GM12878 (cell line): Measurements from ENCODE around the gene ACAT2. TPM values are rescaled to one million over a fixed set of nuclear protein-coding genes. Genes with fewer than 3 reads are reported as not detected.

Experiments
- ATAC-seq: fragments of 200-7000 bp; cut with Tn5 transposase; 3 replicates; pipeline ENCODE4 v1.9.1; 2020; ENCODE audit warnings: mild to moderate bottlenecking, moderate library complexity
- BruUV-seq: library from RNA; stranded (reverse); fragments of 400-500 nt; replicated peaks from 2 replicates; lab custom pipeline; 2021; lab: Mats Ljungman, UMichigan
- CTCF ChIA-PET: fragments of 300-600 bp; sonication (Branson Sonifier 250); formaldehyde crosslinking; extraction: SDS; loops from one replicate; lab custom pipeline; 2021; ENCODE audit warnings: inconsistent platforms; lab: Yijun Ruan, JAX
- POLR2A ChIA-PET: fragments of 350-600 bp; formaldehyde crosslinking; extraction: SDS; loops from one replicate; lab custom pipeline; 2021; ENCODE audit warnings: inconsistent platforms; lab: Charles Lee
- RAD21 ChIA-PET: fragments of 300-600 bp; sonication (Branson Sonifier 250); formaldehyde crosslinking; loops from one replicate; lab custom pipeline; 2023; ENCODE audit warnings: antibody characterized with exemption; ENCODE audit not compliant: unreplicated experiment; lab: Charles Lee
- SMC1A ChIA-PET: fragments of 300-600 bp; sonication (Branson Sonifier 250); formaldehyde crosslinking; loops from one replicate; lab custom pipeline; 2023; ENCODE audit not compliant: unreplicated experiment, uncharacterized antibody; lab: Charles Lee
- DNase-seq: peaks from one replicate; pipeline ENCODE4 v3.0.0-alpha.2; 2011; ENCODE audit warnings: low read depth, low spot score
- FAIRE-seq: peaks from 3 replicates; lab custom pipeline; 2011; peaks lifted over from hg19 to GRCh38; lab: Jason Lieb, UNC
- H2AFZ ChIP-seq: 2 replicates; pipeline ENCODE4 v1.6.0; 2011; ENCODE audit warnings: low read depth, low read length, control low read depth; ENCODE audit not compliant: control insufficient read depth
- H3K27ac ChIP-seq: 2 replicates; pipeline ENCODE4 v1.5.1; 2011; ENCODE audit warnings: control low read depth; ENCODE audit not compliant: control insufficient read depth, insufficient read depth
- H3K27me3 ChIP-seq, 2 experiments: replicated peaks in 1 of 2; 2 replicates each; pipeline versions ENCODE4 v1.6.0 to v1.6.1; 2011; ENCODE audit warnings: low read length in 1 of 2; ENCODE audit not compliant: control insufficient read depth in 2 of 2, insufficient read depth in 2 of 2
- H3K36me3 ChIP-seq, 2 experiments: 2 replicates each; pipeline ENCODE4 v1.5.1; 2011; ENCODE audit warnings: low read length in 1 of 2; ENCODE audit not compliant: control insufficient read depth in 2 of 2, insufficient read depth in 2 of 2
- H3K4me1 ChIP-seq: 2 replicates; pipeline ENCODE4 v1.6.1; 2011; ENCODE audit warnings: mild to moderate bottlenecking, low read length, moderate library complexity, mixed read lengths; ENCODE audit not compliant: control insufficient read depth, insufficient read depth
- H3K4me2 ChIP-seq: 2 replicates; pipeline ENCODE4 v1.6.0; 2011; ENCODE audit warnings: control low read depth; ENCODE audit not compliant: control insufficient read depth, insufficient read depth
- H3K4me3 ChIP-seq: fragments of 200-600 bp; sonication (generic); 2 replicates; pipeline ENCODE4 v1.5.1; 2016
- H3K79me2 ChIP-seq: 2 replicates; pipeline ENCODE4 v1.6.0; 2011; ENCODE audit warnings: low read length; ENCODE audit not compliant: control insufficient read depth, insufficient read depth
- H3K9ac ChIP-seq: 2 replicates; pipeline ENCODE4 v1.8.0; 2011; ENCODE audit warnings: low read length, control low read depth, mixed read lengths; ENCODE audit not compliant: control insufficient read depth, insufficient read depth
- H3K9me3 ChIP-seq: replicated peaks from 3 replicates; pipeline ENCODE4 v1.5.1; 2011; ENCODE audit warnings: mild to moderate bottlenecking, low read length; ENCODE audit not compliant: control insufficient read depth, insufficient read depth
- H4K20me1 ChIP-seq: 2 replicates; pipeline ENCODE4 v1.6.0; 2011; ENCODE audit not compliant: control insufficient read depth, insufficient read depth
- NFYA ChIP-seq: IDR thresholded peaks from 2 replicates; pipeline ENCODE4 v1.6.1; 2011; ENCODE audit warnings: low read depth, mild to moderate bottlenecking, low read length, improper control_type of control experiment, borderline replicate concordance
- POLR2A ChIP-seq: IDR thresholded peaks from 2 replicates; pipeline ENCODE4 v1.6.1; 2011; ENCODE audit warnings: low read depth, mild to moderate bottlenecking, low read length
- POLR2AphosphoS5 ChIP-seq: IDR thresholded peaks from 2 replicates; pipeline ENCODE4 v1.6.1; 2011; ENCODE audit warnings: mild to moderate bottlenecking, low read length, inconsistent platforms
- WGBS: methylation state at CpG from one replicate; pipeline ENCODE4 v1.1.6; 2016; ENCODE audit warnings: low lambda C conversion rate; ENCODE audit not compliant: insufficient replicate concordance, insufficient coverage; ENCODE audit errors: missing lambda C conversion rate; 5-methylcytosine and 5-hydroxymethylcytosine counted together
- in situ Hi-C: fragments of 300-500 bp; cut with MboI; formaldehyde crosslinking; loops from 9 replicates; pipeline ENCODE4 v1.14.3; 2018; ENCODE audit warnings: mixed read lengths
- intact Hi-C: fragments of 100-400 bp; cut with micrococcal nuclease; formaldehyde crosslinking; loops from one replicate; pipeline ENCODE4 v1.14.2; 2022; ENCODE audit not compliant: unreplicated experiment
- polyA plus RNA-seq, 11 experiments: library from polyadenylated mRNA; depleted of rRNA in 4 of 11; unstranded in 6 of 11; stranded (reverse) in 5 of 11; fragments of >200 nt; fragmentation: Nextera tagmentation in 4 of 11; fragmentation: Illumina TruSeq in 1 of 11; extraction: Ambion mirVana in 4 of 11; extraction: Trizol in 1 of 11; gene quantifications; 1 replicate in 1 of 11; 2 replicates in 10 of 11; pipeline versions ENCODE4 v1.2.1 to v1.2.3, GENCODE V29; 2011 to 2016; ENCODE audit warnings: inconsistent platforms in 2 of 11, missing spikeins in 2 of 11, low read depth in 1 of 11
- total RNA-seq, 4 experiments: library from RNA; depleted of rRNA in 3 of 4; stranded (reverse); fragments of >200 nt in 3 of 4; fragmentation: Illumina TruSeq in 1 of 4; extraction: Trizol in 1 of 4; gene quantifications; 2 replicates each; pipeline versions ENCODE4 v1.2.1 to v1.2.3, GENCODE V29; 2013 to 2021
- TF ChIP-seq, protein P1 (sequence below), 3 experiments: IDR thresholded peaks in 2 of 3; conservative IDR thresholded peaks in 1 of 3; 2 replicates each; pipeline ENCODE4 v1.5.1; 2011; ENCODE audit warnings: low read depth in 3 of 3, low read length in 3 of 3, mild to moderate bottlenecking in 3 of 3, control low read depth in 2 of 3, moderate library complexity in 2 of 3, inconsistent platforms in 1 of 3, mixed read lengths in 1 of 3; ENCODE audit not compliant: control insufficient read depth in 2 of 3, insufficient read depth in 1 of 3; ENCODE audit errors: extremely low read depth in 1 of 3

Gene ACAT2
- total and polyA plus RNA-seq, 10 of the 15 experiments (the other 5 are each of a cell fraction or from before 2014, with no cell fraction given): 87.9 to 257 (median 132) TPM

DNA sequence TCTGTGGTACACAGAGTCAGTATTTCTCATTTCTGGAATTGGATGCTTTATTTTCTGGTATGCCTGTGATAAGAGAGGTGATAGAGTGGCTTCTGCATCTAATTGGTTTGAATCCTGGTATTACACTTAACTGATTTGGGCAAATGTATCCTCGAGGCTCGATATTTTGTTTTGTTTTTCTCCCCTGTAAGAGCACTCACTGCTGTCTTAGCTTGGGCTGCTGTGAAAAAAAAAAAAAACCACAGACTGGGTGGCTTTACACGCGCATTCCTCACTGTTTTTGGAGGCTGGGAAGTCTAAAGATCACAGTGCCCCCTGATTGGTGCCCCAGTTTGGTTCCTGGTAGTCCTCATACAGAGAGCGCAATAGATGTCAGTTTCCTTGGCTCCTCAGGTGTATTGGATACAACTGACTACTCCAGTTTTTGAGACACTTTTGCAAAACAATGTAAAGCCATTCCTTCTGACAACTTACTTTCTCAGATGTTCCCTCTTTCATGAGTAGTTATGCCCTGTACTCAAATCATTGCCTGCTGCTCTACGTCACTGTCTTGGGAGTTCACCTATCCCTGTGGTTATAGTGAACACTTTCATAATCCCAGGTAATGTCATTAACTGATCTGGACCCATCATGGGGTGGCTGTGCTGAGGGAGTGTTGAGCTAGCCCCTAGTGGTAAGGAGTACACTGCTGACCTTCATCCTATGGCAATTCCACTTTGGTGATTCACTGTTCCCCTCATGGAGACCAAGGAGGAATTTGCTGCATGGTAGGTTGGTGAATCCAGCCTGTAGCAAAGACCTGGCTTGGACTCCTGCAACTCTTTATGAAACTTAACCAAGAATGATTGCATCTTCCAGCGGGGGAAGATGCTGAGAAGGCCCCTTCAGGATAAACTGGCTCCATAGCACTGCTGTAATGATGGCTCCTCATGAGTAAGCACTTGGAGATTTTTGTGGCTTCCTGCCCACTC is 3.5 kb upstream of the ACAT2 start:
- H4K20me1 ChIP-seq: no peaks in the 10 kb centered on the region
- in situ Hi-C loops: no loop called here
- H2AFZ ChIP-seq: no peak overlapping the region
- ChIA-PET CTCF (no interaction called here), SMC1A (no interaction called here), RAD21 (no interaction called here), POLR2A (no interaction called here)
- 98% methylated on average over 5 of the region's 7 CpGs for WGBS
- no peak overlapping the region for H3K9ac ChIP-seq
- intact Hi-C loops: no loop called here
- peaks cover 5% of the 10 kb centered on the region for H3K4me1 ChIP-seq
- DNase-seq (no peak), FAIRE-seq (no peak), ATAC-seq (no peak)
- no TSS peak for BruUV-seq
- no peaks in the 10 kb centered on the region for H3K27me3 ChIP-seq
- H3K4me3 ChIP-seq: no peak overlapping the region
- no peak overlapping the region for H3K4me2 ChIP-seq
- TF ChIP-seq POLR2AphosphoS5 (peak; percentile 21; the same call in 1 of the 2 replicates), POLR2A (peak; percentile 37; the same call in 1 of the 2 replicates), NFYA (no peak)
- TF ChIP-seq, protein P1, sequence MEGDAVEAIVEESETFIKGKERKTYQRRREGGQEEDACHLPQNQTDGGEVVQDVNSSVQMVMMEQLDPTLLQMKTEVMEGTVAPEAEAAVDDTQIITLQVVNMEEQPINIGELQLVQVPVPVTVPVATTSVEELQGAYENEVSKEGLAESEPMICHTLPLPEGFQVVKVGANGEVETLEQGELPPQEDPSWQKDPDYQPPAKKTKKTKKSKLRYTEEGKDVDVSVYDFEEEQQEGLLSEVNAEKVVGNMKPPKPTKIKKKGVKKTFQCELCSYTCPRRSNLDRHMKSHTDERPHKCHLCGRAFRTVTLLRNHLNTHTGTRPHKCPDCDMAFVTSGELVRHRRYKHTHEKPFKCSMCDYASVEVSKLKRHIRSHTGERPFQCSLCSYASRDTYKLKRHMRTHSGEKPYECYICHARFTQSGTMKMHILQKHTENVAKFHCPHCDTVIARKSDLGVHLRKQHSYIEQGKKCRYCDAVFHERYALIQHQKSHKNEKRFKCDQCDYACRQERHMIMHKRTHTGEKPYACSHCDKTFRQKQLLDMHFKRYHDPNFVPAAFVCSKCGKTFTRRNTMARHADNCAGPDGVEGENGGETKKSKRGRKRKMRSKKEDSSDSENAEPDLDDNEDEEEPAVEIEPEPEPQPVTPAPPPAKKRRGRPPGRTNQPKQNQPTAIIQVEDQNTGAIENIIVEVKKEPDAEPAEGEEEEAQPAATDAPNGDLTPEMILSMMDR (IDR thresholded peaks at IDR 0.05 in 2 of 3, conservative IDR thresholded peaks at IDR 0.05 in 1 of 3; ENCODE audit: control insufficient read depth in 2 of 3, extremely low read depth in 1 of 3, insufficient read depth in 1 of 3, low read depth in 3 of 3, low read length in 3 of 3): 0 out of 6 replicates have a peak, but pooled peaks of 1 of the 3 experiments have one; percentile 8
- H3K9me3 ChIP-seq: no peaks in the 10 kb centered on the region
- peaks cover 21% of the 10 kb centered on the region for H3K79me2 ChIP-seq
- no peak overlapping the region for H3K27ac ChIP-seq
- peaks cover 9 to 22% of the 10 kb centered on the region in 2 experiments for H3K36me3 ChIP-seq
